Sigmoid colon (tissue), 7 donors: ENCODE data around the gene AHCYL2. TPM values are rescaled to one million over a fixed set of nuclear protein-coding genes. Genes with fewer than 3 reads are reported as not detected.

Experiments used
- DNase-seq: peaks from one replicate; pipeline ENCODE4 v3.0.0-alpha.2; 2019
- H3K27ac ChIP-seq, 4 donors: fragments of 200-600 bp; sonication (generic); one replicate each; pipeline ENCODE4 v1.5.1; 2016 to 2019; ENCODE audit warnings: mild to moderate bottlenecking in 1 of 4
- H3K27me3 ChIP-seq, 3 donors: fragments of 200-600 bp; sonication (generic); one replicate each; pipeline ENCODE4 v1.5.1; 2019; ENCODE audit warnings: mild to moderate bottlenecking in 1 of 3
- H3K36me3 ChIP-seq, 4 donors: fragments of 200-600 bp; sonication (generic); one replicate each; pipeline ENCODE4 v1.5.1; 2016 to 2019
- H3K4me1 ChIP-seq, 4 donors: fragments of 200-600 bp; sonication (generic); one replicate each; pipeline ENCODE4 v1.5.1; 2017 to 2019
- H3K4me3 ChIP-seq, 4 donors: fragments of 200-600 bp; sonication (generic); one replicate each; pipeline ENCODE4 v1.5.1; 2017 to 2019; ENCODE audit warnings: mild to moderate bottlenecking in 2 of 4, moderate library complexity in 1 of 4
- H3K9me3 ChIP-seq, 4 donors: fragments of 200-600 bp in 3 of 4; sonication (generic) in 3 of 4; one replicate each; pipeline versions ENCODE4 v1.5.1 to v1.6.1; 2013 to 2019
- CTCF ChIP-seq, 4 experiments: fragments of 450-650 bp in 3 of 4; fragments of 200-600 bp in 1 of 4; IDR thresholded peaks; one replicate each; pipeline ENCODE4 v1.5.1; 2016 to 2019; ENCODE audit warnings: antibody characterized with exemption in 4 of 4, mild to moderate bottlenecking in 3 of 4, moderate library complexity in 2 of 4
- EP300 ChIP-seq, 4 donors: sonication (generic); formaldehyde crosslinking; IDR thresholded peaks; one replicate each; pipeline ENCODE4 v1.6.1; 2017; ENCODE audit warnings: antibody characterized with exemption in 4 of 4
- POLR2A ChIP-seq, 2 donors: fragments of 450-650 bp; IDR thresholded peaks; one replicate each; pipeline ENCODE4 v1.6.1; 2016; ENCODE audit warnings: antibody characterized with exemption in 2 of 2, mild to moderate bottlenecking in 2 of 2, moderate library complexity in 2 of 2
- POLR2AphosphoS5 ChIP-seq, 4 donors: sonication (generic); formaldehyde crosslinking; IDR thresholded peaks; one replicate each; pipeline ENCODE4 v1.6.1; 2017; ENCODE audit warnings: antibody characterized with exemption in 4 of 4
- WGBS, 2 donors: extraction: QIAGEN DNeasy Blood & Tissue Kit; methylation state at CpG; one replicate each; pipeline ENCODE4 v1.1.7; 2013; 5-methylcytosine and 5-hydroxymethylcytosine counted together
- intact Hi-C: fragments of 100-400 bp; cut with DNase I; formaldehyde crosslinking; loops from one replicate; pipeline ENCODE4 v1.15.1; 2023
- polyA plus RNA-seq, 3 donors: library from polyadenylated mRNA; stranded (reverse); fragments of 200-250 nt; gene quantifications; one replicate each; pipeline ENCODE4 v1.2.3, GENCODE V29; 2013
- total RNA-seq, 4 donors: library from RNA; depleted of rRNA; stranded (reverse); fragments of >200 nt; gene quantifications; one replicate each; pipeline ENCODE4 v1.1.0, GENCODE V29; 2016
- donor health status: healthy with polysubstance abuse.
- donor health status: Bipolar disorder and iron deficiency.
- donor health status: healthy.

The AHCYL2 gene
- total RNA-seq (10 to 100 TPM; 12.5 to 16.8 (median 14.7) TPM), polyA plus RNA-seq (100 to 1,000 TPM in 2 of 3 donors, 10 to 100 TPM in 1; 80.8 to 219 (median 174) TPM)

DNA sequence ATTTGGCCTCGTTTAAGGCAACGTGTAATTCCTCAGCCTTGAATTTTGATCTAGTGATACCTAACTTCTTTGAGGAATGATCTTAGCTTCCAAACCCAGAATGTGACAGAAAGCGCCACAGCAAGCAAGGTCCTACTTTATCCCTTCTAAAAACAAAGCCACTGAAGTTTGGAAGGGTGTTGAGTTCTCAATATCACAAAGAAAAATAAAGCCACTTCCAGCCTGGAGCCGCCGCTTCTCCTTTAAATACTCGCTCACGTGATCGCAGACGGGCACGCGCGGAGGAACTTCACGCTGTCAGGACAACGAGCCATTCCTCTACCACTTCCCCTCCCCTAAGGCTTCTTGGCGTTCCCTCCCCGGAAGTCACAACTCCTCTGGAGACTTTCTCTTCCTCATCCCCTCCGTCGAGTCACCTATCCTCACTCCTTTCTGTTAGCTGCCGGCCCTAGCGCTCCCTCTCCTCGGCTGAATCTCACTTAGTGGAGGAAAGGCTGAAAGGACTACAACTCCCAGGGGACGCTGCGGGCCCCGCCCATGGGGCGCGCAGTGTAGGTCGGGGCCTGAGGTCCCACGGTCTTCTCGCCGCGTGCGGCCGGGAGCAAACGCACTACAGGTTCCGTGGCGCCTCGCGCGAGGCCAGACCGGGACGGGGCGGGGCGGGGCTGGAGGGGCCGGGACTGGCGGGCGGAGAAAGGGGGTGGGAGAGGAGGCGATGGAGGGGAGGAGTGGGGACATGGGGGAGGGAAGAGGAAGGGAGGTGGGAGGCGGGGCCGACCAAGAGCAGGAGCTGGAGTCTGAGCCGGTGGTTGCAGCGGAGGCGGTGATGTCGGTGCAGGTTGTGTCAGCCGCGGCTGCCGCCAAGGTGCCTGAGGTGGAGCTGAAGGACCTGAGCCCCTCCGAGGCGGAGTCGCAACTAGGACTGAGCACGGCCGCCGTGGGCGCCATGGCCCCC is at the start of gene AHCYL2:
Gene AHCYL2, plus strand, starts transcription at position 780 of the 955 bp plus-strand sequence.
- TF ChIP-seq POLR2A (IDR thresholded peaks at IDR 0.05) (peak in 1 of 2 donors; percentile 25), POLR2AphosphoS5 (IDR thresholded peaks at IDR 0.05) (peak in 2 of 4 donors; percentile 47 to 49), EP300 (IDR thresholded peaks at IDR 0.05) (no peak)
- no peaks in the 10 kb centered on the region for H3K36me3 ChIP-seq
- no peaks in the 10 kb centered on the region for H3K9me3 ChIP-seq
- peak within 1 kb of the TSS; percentile 58 to 97 (median 80) for H3K4me3 ChIP-seq
- peak; percentile 98 for DNase-seq
- intact Hi-C loops: loop anchor here (2.0 to 10.0 kb wide), 4 partner anchors 74 to 1440 kb away; partner anchors contain the start of genes COPG2 and NRF1
- H3K4me1 ChIP-seq: peaks cover 0 to 19% (median 11%) of the 10 kb centered on the region in 4 donors
- H3K27ac ChIP-seq: peak within 1 kb of the TSS; percentile 90 to 97 (median 94)
- 1% methylated on average over 63 of the region's 63 CpGs for WGBS, 2 donors
- H3K27me3 ChIP-seq: no peaks in the 10 kb centered on the region

DNA sequence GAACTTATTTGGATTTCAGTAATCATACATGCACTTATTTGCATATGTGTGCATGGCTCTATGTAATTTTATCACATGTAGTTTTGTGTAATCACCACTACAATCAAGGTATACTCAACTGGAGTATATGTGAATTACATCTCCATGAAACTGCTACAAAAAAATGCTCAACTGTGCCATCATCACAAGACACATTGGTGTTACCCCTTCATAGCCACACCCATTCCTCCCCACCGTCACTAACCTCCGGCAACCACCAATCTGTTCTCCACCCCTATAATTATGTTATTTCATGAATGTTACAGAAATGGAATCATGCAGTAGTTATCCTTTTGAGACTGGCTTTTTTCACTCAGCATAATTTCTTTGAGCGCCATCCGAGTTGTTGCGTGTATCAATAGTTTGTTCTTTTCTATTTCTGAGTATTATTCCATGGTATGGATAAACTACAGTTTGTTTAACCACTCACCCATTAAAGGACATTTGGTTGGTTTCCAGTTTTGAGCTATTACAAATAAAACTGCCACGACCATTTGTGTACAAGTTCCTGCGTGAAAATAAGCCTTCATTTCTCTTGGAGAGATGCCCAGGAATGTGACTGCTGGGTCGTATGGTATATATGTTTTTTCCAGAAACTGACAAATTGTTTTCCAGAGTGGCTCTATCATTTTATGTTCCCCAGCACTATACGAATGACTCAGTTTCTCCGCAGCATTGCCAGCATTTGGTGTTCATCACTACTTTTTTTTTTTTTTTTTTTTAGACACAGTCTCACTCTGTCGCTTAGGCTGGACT is 47.7 kb upstream of the AHCYL2 start:
- intact Hi-C loops: no loop called here
- H3K4me3 ChIP-seq: no peak overlapping the region
- TF ChIP-seq POLR2A (IDR thresholded peaks at IDR 0.05): no peak
- no peak for TF ChIP-seq CTCF (IDR thresholded peaks at IDR 0.05)
- no peak for TF ChIP-seq EP300 (IDR thresholded peaks at IDR 0.05)
- TF ChIP-seq POLR2AphosphoS5 (IDR thresholded peaks at IDR 0.05): no peak
- no peak for DNase-seq
- no peaks in the 10 kb centered on the region for H3K27me3 ChIP-seq
- no peaks in the 10 kb centered on the region for H3K4me1 ChIP-seq
- 57% methylated on average over 11 of the region's 11 CpGs for WGBS, 2 donors
- H3K36me3 ChIP-seq: no peaks in the 10 kb centered on the region
- no peak overlapping the region for H3K27ac ChIP-seq
- H3K9me3 ChIP-seq: no peaks in the 10 kb centered on the region

DNA sequence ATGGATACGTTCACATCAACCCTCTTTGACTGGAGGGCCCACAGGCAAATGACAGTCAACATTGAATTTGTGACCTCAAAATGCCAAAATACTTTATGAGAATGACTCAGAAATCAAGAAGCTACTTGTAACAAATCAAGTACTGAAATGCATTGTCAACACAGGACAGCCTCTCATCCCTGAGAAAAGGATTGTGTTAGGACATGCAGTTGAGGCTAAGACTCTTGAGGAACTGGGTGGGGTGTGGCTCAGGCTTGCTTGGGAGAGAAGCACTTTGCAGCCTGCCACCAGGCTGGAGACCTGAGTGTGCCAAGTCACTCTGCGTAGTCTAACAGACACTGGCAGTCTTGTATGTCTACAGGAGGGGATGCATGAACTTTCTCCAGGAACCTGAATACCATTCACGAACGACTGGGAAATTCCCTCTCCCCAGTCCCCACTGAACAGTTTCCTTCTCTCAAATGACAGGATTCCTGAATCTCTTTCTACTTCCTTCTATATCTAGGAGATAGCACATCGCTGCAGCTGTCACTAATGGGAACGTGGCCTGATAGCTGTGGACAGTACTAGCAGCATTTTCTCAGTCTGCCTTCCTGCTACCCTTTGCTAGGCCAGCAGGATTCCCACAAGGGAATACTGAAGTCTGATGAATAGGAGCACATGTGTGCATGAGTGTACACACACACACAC is 39.7 kb upstream of the AHCYL2 start:
- DNase-seq: no peak
- Histone ChIP-seq H3K27ac (no peak overlapping the region), H3K9me3 (no peaks in the 10 kb centered on the region), H3K4me1 (peaks cover 0 to 22% (median 13%) of the 10 kb centered on the region in 4 donors), H3K27me3 (no peaks in the 10 kb centered on the region), H3K4me3 (no peak overlapping the region), H3K36me3 (no peaks in the 10 kb centered on the region)
- intact Hi-C loops: no loop called here
- 61 to 67% methylated on average over 6 of the region's 6 CpGs for WGBS, 2 donors
- TF ChIP-seq POLR2A (IDR thresholded peaks at IDR 0.05): no peak
- no peak for TF ChIP-seq POLR2AphosphoS5 (IDR thresholded peaks at IDR 0.05)
- no peak for TF ChIP-seq CTCF (IDR thresholded peaks at IDR 0.05)
- no peak for TF ChIP-seq EP300 (IDR thresholded peaks at IDR 0.05)

DNA sequence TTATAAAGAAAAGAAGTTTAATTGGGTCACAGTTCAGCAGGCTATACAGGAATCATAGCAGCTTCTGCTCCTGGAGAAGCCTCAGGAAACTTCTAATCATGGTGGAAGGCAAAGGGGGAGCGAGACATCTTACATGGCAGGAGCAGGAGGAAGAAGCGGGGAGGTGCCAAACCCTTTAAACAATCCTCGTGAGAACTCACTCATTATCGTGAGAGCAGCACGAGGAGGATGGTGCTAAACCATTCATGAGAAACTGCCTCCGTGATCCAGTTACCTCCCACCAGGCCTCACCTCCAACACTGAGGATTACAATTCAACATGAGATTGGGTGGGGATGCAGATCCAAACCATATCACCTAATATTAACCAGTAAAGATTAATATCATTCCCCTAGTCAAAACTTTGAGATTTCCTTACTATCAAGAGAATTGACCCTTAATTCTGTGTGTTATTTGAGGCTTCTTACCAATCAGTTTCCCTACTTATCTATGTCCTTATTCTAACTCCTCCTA is 38.0 kb upstream of the AHCYL2 start:
- Histone ChIP-seq H3K4me3 (no peak overlapping the region), H3K4me1 (peaks cover 0 to 27% (median 18%) of the 10 kb centered on the region in 4 donors), H3K9me3 (no peaks in the 10 kb centered on the region), H3K27ac (no peak overlapping the region), H3K27me3 (no peaks in the 10 kb centered on the region), H3K36me3 (no peaks in the 10 kb centered on the region)
- peak; percentile 5 for DNase-seq
- intact Hi-C loops: no loop called here
- WGBS, 2 donors: 89 to 93% methylated on average over 6 of the region's 6 CpGs
- TF ChIP-seq EP300 (IDR thresholded peaks at IDR 0.05): no peak
- no peak for TF ChIP-seq POLR2AphosphoS5 (IDR thresholded peaks at IDR 0.05)
- TF ChIP-seq POLR2A (IDR thresholded peaks at IDR 0.05): no peak
- TF ChIP-seq CTCF (IDR thresholded peaks at IDR 0.05): no peak
